ENCODE results near the gene RGCC.
"Not testable (repeated sequence)": the region's sequence is repeated elsewhere in the genome, so short reads cannot be mapped to it uniquely, and the experiment has no call there.

Gene RGCC

DNA sequence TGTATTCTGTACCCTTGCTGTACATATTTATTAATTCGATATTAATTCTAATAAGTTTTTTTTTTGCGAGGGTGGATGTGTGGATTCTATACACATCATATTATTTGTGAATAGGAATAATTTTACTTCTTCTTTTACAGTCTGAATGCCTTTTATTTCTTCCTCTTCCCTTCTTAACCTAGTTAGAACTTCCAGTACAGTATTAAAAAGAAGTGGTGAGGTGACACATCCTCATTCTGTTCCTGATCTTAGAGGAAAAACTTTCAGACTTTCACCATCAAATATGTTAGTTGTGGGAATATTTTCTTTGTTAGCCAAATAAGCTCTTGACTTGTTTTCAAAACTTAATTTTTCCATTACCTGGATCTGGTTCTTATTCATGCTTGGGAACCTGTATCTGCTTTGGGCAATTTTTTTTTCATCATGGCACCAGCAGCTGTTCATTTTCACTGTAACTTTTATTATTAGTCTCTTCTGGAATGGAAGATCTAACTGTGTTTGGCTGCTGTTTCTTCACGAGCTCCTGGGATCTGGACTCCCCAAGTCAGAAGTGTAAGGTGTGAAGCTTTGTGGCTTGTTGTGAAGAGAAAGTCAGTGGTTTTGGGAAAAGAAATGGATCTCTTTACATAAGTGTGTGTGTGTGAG is 33.1 kb downstream of the RGCC start:
- no peak for DNase-seq (ENCODE audit: low spot score)

DNA sequence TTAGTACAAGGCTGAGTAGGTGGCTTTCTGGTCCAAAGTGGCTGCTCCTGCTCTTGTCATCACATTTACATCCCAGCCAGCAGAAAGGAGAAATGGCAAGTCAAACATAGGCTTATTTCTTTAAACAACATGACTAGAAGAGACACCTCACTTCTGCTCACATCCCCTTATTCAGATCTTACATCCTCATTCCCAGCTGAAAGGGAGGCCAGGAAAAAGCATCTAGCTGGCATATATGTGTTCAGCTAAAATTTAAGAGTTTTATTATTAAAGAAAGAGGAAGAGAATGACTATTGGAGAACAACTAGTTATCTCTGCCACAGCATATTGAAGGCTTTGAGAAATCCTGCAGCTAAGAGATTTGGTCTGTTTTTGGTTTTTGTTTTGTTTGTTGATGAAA is 34.1 kb downstream of the RGCC start:
- DNase-seq (ENCODE audit: low spot score): no peak

DNA sequence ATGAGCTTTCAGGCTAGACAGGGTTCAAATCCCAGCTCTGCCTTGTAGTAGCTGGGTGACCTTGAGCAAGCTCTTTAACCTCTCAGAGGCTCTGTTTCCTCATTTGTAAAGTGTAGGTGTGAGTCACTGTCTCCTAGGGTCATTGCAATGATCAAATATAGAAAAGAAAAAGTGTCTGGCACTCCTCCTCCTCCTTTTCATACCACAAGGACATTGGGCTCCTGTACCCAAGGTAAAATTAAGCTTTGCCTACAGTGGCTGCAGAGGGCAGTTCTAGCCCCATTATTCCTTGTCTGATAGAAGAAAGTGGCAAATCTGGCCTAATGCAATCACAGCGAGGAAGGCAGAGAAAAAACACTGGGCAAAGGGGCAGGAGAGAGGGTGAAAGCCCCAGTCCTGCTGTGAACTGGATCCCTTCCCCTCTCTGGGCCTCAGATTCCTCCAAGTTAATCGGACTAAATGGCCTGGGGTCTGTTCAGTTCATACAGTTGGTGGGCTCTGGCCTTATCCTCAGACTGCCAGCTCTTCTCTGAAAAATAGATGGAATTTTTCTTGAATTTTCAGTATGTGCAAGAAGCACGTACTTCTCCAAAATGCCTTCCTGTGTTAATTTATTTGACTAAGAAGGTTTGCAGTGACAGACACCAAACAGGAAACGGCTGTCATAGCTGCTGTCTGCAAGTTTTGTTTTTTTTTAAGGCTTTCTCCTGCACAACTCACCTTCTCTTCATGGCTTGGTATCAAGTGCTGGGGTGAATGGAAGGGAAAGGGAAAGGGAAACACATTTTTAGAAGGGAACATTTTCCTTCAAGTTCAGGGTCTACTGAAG is 35.3 kb downstream of the RGCC start:
- no peak for DNase-seq (ENCODE audit: low spot score)

DNA sequence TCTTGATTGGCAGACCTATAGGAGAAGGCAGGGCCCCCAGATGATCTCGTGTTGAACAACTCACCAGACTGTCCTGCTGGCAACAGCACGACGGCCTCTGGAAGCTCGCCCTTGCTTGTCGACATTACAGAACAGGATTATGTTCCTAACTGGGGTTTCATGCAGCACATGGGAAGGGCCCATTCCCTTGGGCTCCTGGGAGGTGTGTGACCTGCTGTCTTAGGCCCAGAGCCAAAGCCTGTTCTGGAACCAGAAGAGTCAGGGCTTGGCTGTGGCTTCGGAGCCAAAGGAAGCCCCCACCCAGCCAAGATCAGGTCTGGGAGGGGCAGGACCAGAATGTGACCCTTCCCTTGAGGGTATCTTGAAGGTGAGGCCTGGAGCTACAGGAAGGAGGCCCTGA is 36.9 kb downstream of the RGCC start:
- DNase-seq (ENCODE audit: low spot score): no peak

DNA sequence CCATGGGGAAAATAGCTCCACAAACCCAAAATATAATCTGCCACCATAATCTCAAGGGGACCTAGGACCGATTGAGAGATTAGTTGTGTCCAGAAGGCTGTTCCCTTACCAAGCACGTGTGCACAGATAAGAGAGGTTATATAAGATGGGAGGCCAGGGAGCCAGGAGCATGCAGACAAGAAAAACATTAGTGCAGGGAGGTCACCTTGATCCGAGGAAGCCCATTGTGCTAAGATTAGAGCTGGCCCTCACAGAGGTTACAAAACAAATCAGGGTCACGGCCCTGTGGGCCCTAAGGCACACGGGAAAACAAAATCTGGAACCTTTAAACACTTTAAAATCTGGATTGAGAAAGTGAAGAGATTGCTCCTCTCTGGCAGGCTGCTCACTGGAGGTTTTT is 37.7 kb downstream of the RGCC start:
- DNase-seq (ENCODE audit: low spot score): no peak

DNA sequence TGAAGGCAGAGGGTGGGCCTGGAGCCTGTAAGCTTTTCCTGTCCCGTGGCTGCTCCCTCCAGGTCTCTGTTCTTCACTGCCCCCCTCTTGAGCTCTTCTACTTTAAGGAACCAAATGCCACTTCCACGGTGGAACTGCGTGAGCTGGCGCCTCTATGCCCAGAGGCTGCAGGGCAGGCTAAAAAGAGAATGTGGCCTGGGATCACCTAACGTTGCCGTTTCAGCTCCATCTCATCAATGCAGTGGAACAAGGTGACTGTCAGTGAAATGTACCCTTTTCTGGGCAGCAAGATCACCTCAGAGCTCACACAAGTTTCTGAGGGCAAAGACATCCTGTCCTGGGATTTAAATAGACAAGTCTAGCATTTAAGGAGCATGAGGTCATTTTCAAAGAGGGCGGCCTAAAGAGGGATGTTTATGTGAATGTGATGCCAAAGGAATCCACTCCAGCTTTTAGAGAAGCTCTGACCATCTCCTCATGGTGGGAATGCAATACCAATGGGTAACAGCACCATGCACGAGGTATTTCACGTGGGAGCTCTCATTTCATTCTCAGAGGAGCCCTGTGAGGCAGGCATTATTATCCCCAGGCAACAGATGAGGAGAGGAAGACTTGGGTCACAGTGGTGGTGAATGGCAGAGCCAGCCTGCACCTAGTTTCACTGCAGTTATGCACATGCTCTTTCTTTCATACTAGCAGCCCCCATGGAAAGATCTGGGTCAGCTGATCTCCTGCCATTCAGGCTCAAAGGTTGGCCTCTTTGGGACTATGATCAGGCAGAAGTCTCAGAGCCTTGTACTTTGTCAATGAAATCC is 39.3 kb downstream of the RGCC start:
- DNase-seq (ENCODE audit: low spot score): no peak

DNA sequence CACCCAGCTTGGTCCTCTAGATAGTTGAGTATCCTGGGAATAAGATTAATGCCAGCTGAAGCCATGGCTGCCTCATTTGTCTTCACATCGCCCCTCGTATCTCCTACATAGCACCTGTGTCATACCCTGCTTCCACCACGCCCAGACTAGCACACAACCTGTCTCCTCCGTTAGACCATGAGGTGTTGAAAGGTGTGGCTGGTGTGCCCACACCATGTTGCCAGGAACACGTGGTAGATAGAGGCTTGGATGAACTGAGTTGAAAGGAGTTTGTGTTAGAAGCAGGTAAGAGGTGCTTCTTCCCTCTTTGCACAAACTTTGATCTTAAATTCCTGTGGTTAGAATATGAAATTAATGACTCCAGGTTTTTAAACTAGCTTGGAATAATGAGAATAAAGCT is 40.1 kb downstream of the RGCC start:
- DNase-seq (ENCODE audit: low spot score): no peak

DNA sequence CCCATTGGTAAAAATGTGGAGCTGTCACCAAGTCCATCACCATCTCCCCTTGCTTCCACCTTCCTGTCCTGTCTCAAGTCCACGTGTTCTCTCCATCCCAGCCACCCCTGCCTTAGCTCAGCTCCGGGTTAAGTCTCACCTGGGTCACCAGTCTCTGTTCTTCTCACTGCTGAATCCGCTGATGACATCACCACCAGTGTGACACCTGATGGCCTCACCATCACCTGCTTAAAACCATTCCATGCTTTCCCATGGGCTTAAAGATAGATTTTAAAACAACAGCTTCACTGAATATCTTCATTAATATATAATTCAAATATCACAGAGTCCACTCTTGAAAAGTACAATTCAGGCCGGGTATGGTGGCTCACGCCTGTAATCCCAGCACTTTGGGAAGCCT is 42.1 kb downstream of the RGCC start:
- DNase-seq (ENCODE audit: low spot score): no peak

DNA sequence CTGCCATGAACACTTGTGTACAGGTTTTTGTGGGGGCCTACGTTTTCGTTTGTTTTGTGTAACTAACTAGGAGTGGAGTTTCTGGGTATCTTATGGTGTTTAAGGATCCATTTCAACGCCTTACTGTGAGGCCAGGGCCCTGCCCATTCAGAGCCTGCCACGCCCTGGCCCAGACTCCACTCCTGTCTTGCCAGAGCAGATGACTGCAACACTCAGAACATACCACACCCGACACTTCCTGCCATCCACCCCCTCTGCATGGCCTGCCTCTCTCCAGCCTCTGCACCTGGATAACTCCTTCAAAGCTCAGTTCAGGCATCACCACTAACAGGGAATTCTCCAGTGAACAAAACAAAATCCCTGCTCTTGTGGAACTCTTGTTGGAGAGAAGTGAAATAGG is 43.2 kb downstream of the RGCC start:
- no peak for DNase-seq (ENCODE audit: low spot score)

DNA sequence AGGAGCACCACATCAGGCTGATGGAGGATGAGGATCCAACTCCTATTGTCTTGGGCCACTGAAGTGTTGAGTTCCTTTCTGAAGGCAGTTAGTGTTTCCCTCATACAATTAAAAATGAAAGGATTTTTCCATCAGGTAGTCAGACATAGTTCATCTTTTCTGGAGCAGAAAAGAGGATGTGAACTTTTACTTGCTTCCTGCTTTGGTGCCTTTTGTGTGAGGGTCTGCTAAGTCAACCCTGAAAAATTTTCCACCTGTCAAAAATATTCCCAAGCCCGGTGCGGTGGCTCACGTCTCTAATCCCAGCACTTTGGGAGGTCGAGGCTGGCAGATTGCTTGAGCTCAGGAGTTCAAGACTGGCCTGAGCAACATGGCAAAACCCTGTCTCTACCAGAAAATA is 43.9 kb downstream of the RGCC start:
- DNase-seq (ENCODE audit: low spot score): no peak

DNA sequence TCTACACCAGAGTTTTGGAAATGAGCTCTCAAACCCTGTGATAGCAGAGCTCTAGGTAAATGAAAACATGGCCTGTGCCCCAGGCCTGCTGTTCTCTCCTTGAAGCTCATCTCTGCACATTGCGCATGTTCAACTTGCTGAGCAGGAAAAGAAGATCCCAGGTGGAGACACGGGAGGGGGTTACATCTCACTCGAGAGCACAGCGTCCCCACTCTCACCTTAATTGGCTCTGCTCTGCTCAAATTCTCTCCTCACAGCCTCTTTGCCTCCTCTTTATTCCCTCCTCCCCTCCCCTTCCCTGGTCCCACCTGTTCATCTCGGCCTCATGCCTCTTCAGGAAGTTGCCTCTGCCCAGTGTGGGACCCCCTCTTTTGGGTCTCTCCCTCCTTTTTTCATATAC is 44.7 kb downstream of the RGCC start:
- DNase-seq (ENCODE audit: low spot score): no peak

DNA sequence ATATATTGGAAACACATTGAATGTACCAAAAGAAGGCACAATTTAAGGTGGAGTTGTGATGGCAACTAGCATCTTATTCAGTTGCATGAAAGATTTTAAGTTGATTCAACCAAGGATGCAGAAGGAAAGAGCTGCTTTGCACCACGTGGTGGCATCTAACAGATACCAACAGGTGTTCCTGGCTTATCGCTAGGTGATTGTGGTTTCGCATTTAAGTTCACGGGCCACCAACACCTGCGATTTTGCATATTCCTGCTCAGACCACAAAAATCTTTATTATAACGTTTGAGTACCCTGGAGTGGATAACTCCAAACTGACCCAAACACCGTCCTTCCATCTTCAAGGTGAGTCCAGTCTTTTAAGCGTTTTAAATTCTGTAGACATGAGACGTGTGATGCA is 45.3 kb downstream of the RGCC start:
- DNase-seq (ENCODE audit: low spot score): no peak

DNA sequence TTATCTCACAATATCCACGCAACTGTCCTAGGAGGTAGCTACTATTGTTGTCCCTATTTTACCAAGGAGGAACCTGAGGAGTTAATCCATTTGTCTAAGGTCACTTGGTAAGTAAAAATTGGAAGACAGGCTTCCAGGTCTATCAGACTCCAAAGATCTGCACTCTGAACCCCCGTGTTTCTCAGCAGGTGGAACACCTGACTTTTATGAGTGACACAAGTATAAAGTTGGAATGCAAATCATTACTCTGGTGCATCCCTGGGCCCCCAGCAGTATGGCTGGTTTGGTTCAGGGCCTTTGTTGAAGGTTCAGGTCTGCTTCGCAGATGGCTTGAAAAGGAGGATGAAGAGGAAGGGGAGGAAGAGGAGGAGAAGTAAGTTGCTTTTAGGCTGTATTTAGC is 46.0 kb downstream of the RGCC start:
- DNase-seq (ENCODE audit: low spot score): no peak

DNA sequence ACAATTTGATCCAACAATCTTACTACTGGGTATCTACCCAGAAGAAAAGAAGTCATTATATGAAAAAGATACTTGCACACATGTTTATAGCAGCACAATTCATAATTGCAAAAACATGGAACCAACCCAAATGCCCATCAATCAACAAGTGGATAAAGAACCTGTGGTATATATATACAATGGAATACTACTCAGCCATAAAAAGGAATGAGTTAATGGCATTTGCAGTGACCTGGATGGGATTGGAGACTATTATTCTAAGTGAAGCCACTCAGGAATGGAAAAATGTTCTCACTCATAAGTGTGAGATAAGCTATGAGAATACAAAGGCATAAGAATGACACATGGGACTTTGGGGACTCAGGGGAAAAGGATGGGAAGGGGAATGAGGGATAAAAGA is 47.3 kb downstream of the RGCC start:
- not testable (repeated sequence) for DNase-seq (ENCODE audit: low spot score)

DNA sequence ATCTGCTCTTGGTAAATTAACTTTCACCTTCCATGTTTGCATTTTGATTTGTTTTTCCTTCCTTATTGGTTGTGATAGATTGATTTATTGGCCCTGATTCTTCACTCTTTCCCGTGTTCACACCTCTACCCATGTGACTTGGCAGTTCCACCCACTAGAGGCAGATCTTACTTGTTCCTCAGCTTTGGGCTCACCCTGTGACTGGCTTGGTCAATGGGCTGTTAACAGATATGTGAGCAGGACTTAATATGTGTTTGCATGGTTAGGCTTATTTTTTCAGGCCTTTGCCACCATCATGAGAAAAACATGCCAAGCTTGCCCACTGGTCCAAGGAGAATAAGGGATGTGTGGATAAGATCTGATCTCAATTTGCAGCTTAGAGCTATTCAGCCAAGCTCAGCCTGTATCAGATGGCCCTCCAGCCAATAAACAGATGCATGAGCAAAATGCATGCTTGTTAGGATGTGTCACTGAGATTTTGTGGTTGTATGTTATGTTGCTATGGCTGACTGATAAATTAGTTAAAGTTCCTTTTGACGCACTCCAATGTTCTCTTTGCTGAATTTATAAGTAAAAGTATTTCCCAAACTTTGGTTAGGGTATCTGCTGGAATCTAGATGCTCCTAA is 48.0 kb downstream of the RGCC start:
- no peak for DNase-seq (ENCODE audit: low spot score)

DNA sequence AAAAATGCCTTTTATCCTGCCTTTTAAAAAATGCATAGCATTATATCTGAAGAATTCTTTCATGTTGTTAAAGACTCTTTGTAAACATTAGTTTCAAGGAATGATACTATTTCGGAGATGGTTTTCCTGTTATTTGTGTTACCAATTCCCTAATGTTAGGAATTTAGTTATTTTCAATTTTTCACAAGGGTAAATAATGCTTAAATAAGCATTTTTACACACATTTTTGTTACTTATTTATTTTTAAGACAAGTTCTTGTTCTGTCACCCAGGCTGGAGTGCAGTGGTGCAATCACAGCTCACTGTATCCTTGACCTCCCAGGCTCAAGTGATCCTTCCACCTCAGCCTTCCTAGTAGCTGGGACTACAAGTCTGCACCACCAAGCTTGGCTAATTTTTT is 49.0 kb downstream of the RGCC start:
- no peak for DNase-seq (ENCODE audit: low spot score)

DNA sequence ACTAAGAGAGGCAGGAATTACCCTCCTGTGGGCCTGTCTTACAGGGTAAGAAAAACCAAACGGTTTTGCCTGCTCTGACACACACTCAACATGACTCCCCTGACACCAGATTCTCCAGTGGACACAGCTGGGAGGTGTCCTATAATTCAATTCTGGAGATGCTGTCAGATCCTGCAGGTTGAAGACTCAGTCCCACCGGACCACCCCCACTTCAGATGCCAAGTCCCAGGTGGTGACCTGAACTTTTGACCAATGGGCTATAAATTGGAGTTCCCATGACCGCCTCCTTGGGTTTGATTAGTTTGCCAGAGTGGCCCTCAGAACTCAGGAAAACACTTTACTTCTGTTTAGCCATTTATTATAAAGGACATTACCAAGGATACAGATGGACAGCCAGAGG is 52.6 kb downstream of the RGCC start:
- no peak for DNase-seq (ENCODE audit: low spot score)

DNA sequence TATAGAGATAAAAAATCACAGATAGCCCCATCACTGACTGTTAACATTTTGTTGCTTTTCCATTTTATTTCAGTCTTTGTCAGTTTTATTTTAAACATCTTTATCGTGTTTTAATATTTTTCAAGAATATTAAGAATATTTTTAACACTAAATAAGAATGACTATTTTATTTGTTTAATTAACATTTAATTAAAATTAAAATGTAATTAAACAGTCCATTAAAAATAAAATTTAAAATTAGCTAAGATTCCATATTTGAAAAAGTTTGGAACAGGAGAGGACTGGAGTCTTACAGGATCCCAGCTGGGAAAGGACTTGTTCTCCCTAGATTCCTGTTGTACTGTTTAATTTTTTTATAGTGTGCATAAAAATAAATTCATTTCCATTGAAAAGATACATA is 54.5 kb downstream of the RGCC start:
- DNase-seq (ENCODE audit: low spot score): no peak

DNA sequence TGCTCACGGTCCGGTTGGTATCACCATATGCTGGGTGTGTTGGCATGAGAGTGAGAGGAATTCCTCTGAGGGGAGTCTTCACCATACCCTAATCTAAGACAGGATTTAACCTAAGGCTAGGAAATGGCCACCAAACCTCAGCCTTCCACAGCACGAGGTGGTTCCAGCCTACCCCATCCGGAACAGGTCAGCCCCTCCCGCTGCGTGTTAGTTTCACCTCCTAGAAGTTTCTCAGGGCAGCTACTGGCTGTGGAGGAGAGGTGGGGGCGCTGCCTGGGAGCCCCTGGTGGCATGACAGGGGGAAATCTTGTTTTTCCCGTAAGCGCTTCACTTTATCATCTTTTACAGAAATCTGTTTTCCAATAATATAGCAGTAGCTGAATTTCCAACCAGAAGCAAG is 55.1 kb downstream of the RGCC start:
- DNase-seq (ENCODE audit: low spot score): no peak

DNA sequence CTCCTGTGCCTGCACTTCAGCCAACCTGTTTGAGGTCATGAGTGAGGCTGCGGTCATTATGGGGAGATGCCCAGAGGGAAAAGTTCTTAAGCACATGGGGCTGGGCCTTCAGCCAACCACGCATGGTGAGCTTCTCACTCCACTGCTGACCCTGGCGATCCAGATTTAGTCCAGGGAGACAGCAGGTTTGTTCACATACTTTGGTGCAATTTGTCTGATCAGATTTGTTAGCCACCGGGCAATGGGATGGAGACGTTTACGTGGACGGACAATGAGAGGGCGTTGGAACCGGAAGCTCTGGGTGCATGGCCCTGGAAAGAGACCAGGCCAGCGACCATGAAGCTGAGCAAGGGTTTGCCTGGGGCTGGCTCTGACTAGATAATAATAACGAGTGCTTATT is 56.2 kb downstream of the RGCC start:
- DNase-seq (ENCODE audit: low spot score): no peak

DNA sequence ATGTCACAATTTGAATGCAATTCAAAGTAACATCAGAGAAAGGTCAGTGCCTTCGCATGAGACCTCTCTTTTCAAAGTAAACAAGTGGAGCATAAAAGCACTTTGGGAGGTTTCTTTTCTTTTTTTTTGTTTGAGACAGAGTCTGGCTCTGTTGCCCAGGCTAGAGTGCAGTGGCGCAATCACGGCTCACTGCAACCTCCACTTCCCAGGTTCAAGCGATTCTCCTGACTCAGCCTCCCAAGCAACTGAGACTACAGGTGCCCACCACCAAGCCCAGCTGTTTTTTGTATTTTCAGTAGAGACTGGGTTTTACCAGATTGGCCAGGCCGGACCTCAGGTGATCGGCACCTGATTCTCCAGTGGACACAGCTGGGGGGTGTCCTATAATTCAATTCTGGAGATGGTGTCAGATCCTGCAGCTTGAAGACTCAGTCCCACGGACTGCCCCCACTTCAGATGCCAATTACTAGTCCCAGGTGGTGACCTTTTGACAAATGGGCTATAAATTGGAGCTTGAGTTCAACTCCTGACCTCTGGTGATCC is 57.6 kb downstream of the RGCC start:
- DNase-seq (ENCODE audit: low spot score): no peak

DNA sequence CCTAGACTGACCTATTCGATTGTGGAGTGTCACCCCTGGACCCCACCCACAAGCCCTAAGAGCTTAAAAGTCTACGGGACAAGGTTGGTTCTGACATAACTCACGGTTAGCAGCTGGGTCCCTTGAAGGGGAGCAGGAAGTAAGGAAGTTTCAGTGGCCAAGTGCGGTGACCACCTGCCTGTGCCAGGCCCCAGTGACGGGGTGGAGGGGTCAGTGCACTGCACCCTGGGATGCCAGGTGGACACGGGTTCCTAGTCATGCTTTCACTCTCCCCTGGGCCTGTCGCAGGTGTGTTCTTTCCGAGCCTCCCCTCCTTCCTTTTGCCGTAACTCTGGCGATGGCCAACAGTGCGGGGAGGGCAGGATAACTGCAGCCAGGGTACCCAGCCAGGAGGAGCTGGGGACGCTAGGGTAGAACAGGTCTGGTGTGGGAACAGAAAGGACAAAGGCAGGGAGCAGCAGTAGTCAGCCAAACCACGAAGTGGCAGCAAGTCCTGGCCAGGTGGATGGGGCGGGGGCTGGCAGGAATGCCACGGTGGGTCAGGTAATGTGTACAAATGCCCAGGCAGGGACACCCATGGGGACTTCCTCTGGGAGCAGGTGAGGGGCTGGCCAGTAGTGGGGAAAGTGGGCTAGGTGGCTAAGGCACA is 58.3 kb downstream of the RGCC start:
- no peak for DNase-seq (ENCODE audit: low spot score)

Data from HuH-7 (cell line).